Femur (tissue), 1 donor: ENCODE results near the gene ECD.

Experiments
- DNase-seq: peaks from one replicate; pipeline ENCODE4 v3.0.0-alpha.2; 2017

The ECD gene

DNA sequence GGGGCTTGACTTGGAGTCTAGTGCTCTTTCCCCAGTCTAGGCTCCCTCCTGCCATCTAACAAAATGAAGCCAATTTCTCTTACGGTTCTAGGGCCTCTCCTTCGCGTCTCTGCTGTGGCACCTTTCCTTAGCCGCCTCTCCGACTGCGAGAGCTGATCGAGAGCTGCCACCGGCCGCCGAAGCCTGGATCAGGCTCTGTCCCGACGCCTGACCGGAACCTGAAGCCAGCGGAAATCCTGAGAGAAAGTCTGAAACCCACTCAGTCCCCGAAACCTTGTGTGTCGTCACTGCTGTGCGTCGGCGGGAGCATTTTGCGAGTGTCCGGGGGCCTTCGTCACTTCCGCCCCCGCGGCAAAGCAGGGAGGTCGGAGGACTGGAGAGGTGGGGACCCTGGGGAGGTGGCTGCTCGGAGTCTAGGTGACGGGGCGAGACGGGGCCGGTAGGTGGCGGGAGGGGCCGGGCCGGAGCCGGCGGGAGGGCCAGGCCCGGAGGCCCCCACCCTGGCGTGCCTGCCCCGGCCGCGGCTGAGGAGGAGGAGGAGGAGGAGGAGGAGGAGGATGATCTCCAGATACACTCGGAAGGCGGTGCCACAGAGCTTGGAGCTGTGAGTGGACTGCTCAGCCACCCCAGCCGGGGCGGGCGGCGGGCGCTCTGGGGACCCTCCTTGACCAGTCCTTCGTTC, at the start of gene ECD, which contains the start of gene FAM149B1:
TSS of gene ECD (minus strand) at position 226 of the 682 bp plus-strand sequence. CDS start 4,071 bp downstream, outside the sequence.
TSS of gene FAM149B1 (plus strand) at position 337 of the 682 bp plus-strand sequence. CDS start at position 558, 221 bp downstream.
- DNase-seq = peak; percentile 98

DNA sequence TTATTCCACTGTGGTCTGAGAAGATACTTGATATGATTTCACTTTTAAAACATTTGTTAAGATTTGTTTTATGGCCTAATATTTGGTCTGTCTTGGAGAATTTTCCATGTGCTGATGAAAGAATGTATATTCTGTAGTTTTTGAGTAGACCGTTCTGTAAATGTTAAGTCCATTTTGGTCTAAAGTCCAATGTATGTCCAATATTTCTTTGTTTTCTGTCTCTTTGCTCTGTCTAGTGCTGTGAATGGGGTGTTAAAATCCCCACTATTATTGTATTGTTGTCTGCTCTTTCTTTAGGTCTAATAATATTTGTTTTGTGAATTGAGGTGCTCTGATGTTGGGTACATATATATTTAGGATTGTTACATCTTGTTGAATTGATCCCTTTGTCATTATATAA, 47.9 kb upstream of the ECD start:
- DNase-seq = no peak

DNA sequence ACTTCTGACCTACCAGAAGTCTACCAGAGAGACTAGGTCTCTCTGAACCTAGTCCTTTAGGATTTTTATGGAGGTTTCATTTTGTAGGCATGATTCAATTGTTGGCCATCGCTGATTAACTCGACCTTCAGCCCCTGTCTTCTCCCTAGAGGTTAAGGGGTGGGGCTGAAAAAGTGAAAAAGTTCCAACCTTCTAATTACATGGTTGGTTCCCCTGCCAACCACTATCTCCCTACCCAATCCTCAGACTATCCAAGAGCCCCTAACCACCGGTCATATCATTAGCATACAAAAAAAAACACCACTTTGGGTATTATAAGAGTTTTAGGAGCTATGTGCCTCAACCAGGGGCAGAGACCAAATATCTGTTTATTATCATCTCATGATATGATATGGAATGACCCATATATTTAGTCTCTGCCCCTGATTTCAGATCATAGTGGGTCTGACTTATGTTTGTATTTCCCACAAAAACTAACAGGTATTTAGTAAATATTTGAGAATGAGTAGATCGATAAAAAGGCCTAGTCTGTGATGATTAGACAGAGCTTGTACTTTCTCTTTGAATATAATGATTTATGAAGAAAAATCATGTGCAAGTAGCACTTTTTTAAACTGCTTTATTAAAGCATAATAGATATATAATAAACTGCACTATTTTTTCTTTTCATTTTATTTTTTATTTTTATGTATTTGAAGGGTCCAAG, 43.5 kb upstream of the ECD start:
- DNase-seq = no peak

DNA sequence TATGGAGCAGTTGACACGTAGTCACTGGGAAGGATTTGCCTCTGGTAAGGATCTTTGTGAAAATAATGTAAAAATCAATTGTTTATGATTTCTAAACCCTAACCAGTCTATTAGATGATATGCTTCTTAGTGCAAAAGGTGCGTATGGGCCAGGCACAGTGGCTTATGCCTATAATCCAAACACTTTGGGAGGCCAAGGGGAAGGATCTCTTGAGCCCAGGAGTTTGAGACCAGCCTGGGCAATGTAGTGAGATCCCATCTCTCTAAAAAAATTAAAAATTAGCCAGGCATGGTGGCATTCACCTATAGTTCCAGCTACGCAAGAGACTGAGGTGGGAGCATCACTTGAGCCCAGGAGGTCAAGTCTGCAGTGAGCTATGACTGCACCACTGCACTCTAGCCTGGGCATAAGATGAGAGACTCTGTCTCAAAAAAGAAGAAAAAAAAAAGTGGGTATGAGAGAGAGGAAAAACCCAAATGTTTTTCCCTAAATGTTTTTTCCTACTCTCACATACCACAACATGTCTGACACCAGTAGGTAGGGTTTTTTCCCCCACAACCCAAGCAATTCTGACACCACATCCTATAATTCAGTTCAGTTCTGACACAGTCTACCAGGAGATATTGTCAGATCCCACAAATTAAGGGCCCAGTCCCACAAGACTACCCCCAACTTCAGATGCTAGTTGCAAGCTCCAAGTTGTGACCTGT, 42.7 kb upstream of the ECD start:
- no peak for DNase-seq

DNA sequence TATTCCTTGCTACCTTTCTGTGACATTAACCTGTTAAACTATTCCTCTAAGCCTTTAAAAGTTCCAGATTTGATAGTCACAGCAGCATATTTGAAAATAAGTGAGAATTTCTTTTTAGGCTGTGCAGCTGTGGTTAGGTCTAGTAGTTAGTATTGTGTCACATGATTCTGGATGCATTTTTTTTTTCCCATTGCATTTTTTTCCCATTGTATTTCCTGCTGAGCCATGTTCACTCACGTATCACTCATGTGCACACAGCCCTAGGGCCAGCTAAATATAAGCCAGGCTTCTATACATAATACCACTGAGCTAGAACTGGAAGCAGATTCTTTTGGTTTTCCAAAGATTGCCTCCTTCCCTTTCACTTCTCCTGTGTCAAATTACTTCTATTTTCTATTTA, 41.9 kb upstream of the ECD start:
- no peak for DNase-seq

DNA sequence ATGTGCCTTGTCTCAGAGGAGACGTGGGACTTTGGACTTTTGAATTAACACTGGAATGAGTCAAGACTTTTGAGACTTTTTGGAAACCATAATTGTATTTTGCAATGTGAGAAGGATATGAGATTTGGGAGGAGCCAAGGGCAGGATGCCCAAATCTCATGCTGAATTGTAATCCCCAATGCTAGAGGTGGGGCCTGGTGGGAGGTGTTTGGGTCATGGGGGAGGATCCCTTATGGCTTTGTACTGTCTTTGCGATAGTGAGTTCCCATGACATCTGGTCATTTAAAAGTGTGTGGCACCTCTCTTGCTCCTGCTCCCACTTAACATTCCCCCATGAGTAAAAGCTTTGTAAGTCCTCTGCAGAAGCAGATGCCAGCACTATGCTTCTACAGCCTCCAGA, 40.1 kb upstream of the ECD start:
- no peak for DNase-seq

DNA sequence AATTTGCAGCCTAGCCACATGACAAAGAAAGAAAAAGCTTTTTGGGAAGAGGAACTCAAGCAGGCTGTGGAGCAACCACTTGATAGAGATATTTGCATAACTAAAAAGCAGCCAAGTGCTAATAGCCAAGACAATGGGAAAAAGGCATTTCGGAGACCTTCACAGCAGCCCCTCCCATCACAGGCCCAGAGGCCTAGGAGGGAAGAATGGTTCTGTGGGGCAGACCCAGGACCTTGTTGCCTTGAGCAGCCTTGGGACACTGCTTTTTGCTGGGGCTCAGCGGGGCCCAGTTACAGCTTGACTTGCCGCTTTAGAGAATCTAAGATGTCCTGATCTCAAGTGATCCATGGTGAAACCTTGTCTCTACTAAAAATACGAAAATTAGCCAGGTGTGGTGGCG, 38.6 kb upstream of the ECD start:
- no peak for DNase-seq

DNA sequence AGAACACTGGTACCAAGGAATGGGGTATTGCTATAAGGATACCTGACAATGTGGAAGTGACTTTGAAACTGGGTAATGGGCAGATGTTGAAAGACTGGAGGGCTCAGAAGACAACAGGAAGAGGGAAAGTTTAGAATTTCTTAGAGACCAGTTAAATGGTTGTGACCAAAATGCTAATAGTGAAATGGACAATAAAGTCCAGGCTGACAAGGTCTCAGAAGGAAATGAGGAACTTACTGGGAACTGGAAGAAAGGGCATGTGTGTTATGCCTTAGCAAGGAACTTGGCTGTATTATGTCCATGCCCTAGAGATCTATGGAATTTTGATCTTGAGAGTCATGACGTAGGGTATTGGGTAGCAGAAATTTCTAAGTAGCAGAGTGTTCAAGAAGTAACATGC, 38.1 kb upstream of the ECD start:
- no peak for DNase-seq

DNA sequence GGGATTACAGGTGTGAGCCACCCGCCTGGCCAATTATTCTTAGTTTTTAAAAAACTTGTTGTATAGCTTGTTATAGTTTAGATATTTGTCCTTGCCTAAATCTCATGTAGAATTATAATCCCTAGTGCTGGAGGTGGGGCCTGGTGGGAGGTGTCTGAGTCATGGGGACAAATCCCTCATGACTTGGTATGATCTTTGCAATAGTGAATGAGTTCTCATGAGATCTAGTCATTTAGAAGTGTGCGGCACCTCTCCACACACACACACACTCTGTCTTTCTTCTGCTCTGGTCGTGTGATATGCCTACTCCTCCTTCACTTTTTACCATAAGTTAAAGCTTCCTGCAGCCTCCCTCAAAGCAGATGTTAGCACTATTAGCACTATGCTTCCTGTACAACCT, 37.3 kb upstream of the ECD start:
- no peak for DNase-seq

DNA sequence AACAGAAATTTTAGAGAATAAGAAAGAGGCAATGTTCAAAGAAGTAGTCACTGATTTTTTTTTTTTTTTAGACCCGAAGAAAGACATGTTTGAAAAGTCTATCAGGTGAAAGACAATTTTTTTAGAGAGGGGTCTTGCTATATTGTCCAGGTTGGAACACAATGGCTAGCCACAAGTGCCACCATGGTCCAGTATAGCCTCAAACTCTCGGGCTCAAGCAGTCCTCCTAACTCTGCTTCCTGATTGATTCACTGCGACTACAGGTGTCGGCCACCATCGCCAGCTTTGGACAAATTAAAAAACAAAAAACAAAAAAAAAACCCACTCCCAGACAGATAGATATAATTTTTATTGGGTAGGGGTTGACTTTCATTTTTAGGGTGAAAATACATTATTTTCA, 22.4 kb upstream of the ECD start:
- DNase-seq = no peak

DNA sequence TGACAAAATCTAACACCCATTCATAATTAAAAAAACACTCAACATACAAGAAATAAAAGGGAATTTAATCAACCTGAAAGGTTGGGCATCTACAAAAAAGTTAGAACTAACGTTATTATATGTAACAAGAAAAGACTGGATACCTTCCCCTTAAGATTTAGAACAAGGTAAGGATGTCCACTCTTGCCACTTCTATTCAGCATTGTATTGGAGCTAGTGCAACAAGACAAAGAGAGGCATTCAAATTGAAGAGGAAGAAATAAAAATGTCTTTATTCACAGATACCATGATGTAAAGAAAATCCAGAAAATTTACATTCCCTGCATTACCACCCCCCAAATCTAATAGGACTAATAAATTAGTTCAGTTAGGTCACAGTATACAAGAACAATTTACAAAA, 18.5 kb upstream of the ECD start:
- no peak for DNase-seq

DNA sequence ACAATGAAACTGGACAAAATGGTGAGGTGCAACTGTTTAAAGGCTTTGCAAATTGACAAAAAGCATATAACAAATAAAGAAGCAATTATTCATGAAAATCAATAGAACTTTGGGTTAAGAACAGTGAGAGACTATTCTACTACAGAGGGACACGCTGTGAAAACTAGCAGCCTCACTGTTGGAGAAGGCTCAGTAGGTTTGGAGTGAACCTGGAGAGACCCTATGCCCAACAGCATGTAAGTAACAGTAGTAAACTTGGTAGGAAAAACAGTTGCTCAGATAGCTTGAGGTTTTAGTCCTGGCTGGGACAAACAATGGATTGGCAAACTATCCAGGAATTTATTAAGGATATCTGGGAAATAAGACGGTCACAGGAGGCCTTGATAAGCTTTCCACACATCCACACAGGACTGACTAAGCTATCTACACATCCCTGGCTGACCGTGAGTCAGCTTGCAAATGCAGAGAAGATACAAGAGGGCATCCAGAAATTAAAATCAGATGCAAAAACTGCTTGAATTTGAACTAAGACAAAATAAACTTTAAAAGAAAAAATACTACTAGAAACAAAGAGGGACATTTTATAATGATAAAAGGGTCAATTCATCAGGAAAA, 16.0 kb upstream of the ECD start:
- DNase-seq = no peak

DNA sequence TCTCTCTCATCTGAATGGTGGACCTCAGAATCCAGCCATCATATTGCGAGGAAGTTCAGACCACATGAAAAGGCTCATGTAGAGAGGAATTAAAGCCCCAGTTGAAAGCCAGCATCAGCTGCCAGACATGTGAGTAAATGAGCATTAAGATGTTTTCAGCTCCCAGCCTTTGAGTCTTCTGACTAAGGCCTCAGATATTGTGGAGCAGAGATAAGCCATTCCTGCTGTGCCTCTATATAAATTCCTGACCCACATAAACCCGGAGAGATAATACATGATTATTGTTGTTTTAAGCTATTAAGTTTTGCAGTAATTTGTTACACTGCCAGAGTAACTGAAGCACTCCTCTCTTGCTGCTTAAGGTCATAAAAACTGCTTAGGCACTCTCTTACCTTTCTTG, 14.8 kb upstream of the ECD start:
- no peak for DNase-seq

DNA sequence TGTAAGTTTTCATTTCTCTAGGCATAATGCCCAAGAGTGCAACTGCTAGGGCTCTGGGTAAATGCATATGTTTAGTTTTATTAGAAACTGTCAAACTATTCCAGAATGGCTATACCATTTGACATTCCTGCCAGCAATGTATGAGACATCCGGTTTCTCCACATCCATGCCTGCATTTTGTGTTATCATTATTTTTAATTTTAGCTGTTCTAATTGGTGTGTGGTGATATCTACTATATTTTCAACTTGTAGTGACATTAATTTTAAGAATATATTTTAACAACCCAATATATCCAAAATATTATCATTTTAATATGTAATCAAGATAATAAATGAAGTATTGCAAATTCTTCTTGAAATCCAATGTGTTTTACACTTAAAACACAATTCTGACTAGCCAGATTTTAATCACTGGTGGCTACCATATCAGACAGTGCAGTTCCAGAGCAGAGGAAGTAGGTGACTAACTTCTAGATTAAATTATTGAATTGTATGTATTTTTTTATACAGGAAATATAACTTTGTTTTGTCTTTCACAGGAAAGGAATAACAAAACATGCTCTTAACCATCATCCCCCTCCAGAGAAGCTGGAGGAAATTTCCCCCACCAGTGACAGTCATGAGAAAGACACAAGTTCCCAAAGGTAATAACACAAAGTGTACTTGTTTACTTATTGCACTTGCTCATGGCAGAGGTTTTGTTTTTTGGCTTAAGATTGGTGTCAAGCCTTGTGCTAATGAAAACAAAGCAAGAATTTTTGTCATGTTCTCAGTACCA, 6.5 kb upstream of the ECD start:
- DNase-seq = no peak

DNA sequence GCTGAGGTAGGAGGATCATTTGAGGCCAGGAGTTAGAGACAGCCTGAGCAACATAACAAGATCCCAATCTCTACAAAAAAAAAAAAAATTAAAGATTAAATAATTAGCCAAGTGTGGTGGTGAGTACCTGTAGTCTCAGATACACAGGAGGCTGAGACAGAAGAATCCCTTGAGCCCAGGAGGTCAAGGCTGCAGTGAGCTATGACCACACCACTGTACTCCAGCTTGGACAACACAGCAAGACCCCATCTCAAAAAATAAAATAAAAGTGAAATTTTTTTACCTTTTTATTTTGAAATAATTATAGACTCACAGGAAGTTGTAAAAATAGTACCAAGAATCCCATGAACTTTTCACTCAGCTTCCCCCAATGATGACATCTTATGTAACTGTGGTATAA, 5.1 kb upstream of the ECD start:
- no peak for DNase-seq

DNA sequence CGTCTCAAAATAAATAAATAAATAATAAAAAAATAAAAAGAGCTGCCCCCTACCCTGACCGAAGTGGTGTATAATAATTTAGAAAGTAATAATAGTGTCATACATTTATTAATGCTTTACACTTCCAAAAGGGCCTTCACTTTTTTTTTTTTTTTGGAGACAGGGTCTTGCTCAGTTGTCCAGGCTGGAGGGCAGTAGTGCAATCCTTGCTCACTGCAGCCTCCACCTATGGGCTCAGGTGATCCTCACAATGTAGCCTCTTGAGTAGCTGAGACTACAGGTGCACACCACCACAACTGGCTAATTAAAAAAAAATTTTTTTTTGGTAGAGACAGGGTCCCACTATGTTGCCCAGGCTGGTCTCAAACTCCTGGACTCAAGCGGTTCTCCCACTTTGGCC, 1.5 kb upstream of the ECD start:
- no peak for DNase-seq

DNA sequence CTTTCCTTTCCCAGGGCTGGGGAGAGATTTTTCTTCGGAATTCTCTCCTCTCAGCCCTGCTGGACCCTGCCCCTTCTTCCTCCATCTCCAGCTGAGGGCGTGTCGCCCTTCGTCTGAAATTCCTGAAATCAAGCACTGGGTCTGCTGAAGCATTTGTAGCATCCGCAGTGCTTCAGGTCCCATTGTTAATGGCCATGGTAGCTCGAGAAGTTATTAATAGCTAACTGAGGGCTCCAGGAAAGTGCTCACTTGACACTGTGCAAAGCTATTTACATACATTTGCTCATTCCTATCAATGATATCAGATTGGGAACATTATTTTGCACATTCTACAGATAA, 626 bp upstream of the ECD start:
- no peak for DNase-seq

DNA sequence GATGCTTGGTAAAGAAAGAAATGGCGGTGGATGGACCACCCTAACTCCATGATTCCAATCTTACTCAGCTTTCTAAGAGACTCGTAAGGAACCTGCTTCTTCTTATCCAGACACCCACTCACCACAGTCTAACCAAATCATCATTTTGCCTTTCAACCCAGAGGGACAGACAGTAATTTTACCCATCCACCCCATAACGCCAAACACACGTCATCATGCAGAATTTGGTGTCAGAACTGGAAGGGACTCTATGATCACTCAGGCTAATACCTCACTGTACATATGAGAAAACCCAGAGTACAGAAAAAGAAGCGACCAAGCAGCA, 388 bp downstream of the ECD start:
- DNase-seq = no peak

DNA sequence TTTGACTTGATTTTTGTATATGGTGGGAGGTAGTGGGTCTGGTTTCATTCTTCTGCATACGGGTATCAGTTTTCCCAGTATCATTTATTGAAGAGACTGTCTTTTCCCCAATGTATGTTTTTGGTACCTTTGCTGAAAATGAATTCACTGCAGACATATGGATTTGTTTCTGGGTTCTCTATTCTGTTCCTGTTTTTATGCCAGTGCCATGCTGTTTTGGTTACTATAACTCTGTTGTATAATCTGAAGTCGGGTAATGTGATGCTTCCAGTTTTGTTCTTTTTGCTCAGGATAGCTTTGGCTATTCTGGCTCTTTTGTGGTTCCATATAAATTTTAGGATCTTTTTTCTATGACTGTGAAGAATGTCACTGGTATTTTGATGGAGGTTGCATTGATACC, 836 bp downstream of the ECD start:
- DNase-seq = no peak

DNA sequence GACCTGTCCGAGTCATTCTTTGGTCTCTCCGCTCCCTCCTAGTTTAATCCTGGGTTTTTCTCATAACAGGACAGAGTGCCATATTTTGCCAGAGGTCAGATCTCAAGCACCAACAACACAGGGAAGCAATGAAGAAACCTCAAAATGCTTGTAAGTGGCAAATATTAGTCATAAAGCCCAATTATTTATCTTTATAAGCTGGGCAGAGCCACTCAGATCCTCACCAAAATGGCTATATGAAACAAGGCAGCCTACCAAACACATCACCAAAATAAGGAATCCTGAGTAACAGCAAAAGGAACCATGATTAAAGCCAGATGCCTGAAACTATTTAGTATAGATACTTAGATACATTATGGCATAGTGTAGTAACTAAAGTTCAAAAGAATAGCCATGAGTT, 4.7 kb downstream of the ECD start:
- no peak for DNase-seq

DNA sequence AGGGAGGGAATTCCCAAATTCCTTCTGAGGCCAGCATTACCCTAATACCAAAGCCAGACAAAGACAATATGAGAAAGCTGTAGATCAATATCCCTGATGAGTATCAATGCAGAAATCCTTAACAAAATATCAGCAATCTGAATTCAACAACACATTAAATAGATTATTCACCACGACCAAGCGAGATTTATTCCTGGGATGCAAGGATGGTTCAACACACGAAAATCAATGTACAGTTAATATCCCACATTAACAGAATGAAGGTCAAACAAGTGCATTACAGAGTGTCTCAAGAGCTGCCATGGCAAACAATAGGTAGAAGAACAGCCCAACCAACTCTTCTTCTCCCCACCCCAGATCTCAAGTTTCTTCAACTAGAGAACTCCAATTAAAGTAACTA, 6.1 kb downstream of the ECD start:
- DNase-seq = no peak

DNA sequence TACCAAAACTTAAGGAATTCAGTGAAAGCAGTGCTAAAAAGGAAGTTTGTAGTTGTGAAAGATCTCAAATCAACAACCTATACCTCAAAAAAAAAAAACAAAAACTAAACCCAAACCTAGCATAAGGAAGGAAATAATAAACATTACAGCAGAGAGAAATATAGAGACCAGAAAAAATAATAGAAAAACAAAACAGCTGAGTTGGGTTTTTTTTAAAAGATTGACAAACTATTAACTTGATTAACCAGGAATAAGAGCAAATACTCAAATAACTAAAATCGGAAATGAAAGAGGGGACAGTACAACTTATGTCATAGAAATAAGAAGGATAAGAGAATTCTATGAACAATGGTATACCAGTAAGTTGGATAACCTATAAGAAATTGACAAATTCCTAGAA, 6.7 kb downstream of the ECD start:
- DNase-seq = no peak

DNA sequence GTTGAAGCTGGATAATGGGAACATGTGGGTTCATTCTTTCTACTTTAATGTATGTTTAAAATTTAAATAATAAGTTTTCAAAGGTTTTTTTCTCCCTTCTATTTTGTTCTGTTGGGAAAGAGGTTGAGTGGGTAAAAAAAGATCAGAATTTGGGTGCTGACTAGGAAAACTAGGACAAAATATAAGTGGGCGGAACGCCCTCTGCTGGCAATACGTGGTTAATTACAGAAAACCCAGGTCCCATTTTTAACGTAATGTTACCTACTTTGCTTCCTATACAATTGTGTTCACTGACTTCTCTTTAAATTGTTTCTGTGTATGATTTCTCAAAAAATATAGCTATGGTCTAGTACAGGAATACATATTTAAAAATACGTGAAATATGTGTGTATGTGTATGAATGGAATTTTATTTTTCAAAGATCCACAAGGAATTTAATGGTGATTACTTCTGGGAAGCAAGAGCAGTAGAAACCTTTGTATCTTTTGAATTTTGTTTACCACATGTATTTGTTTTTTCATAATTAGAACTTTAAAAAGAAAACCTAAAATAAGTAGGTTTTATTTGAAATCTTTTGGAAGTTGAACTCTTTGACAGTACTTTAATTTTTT, 8.7 kb downstream of the ECD start:
- DNase-seq = peak; percentile 69
